ENCODE data around the gene XRCC3. TPM values are rescaled to one million over a fixed set of nuclear protein-coding genes. Genes with fewer than 3 reads are reported as not detected.

XRCC3 gene
- total RNA-seq, 1 donor from 2014 or later = 5.6 TPM

DNA sequence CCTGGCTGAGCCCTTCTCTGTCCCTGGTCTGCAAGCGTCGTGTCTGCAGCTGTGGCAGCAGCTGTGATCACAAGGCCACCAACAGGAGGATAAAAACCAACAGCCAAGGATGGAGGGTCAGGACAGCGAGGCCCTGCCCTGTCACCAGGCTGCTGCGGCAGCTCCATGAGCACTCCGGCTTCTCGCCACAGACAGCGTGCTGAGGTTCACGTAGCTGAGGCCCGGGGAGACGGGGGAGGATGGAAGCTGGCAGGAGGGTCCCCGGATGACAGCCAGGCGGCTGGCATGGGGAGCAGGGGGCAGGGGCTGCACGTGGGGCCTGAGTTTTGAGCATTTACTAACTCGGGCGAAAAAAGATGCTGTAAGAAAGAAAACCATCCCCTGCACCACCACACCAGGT is 5.4 kb downstream of the XRCC3 start:
- H3K27me3 ChIP-seq = no peaks in the 10 kb centered on the region
- no peak overlapping the region for H3K4me3 ChIP-seq
- peaks cover 30% of the 10 kb centered on the region for H3K4me1 ChIP-seq
- H3K36me3 ChIP-seq = no peaks in the 10 kb centered on the region
- ATAC-seq (no peak), DNase-seq (no peak)
- H3K27ac ChIP-seq = no peak overlapping the region
- no peaks in the 10 kb centered on the region for H3K9me3 ChIP-seq
- intact Hi-C loops (cut with DNase I) = no loop called here
- no peak for TF ChIP-seq CTCF (IDR thresholded peaks at IDR 0.05)

GRCh38 chr14:103708750-103709187 is 6.5 kb downstream of the XRCC3 start:
- no peak for DNase-seq
- H3K27ac ChIP-seq = no peak overlapping the region
- intact Hi-C loops (cut with DNase I) = no loop called here
- H3K4me1 ChIP-seq = peaks cover 34% of the 10 kb centered on the region
- no peak for TF ChIP-seq CTCF (IDR thresholded peaks at IDR 0.05)
- ATAC-seq = no peak
- H3K27me3 ChIP-seq = no peaks in the 10 kb centered on the region
- no peak overlapping the region for H3K4me3 ChIP-seq
- H3K36me3 ChIP-seq = peaks cover 5% of the 10 kb centered on the region
- H3K9me3 ChIP-seq = no peaks in the 10 kb centered on the region

GRCh38 chr14:103707329-103708263 is 7.7 kb downstream of the XRCC3 start:
- Histone ChIP-seq H3K9me3 (no peaks in the 10 kb centered on the region), H3K27me3 (no peaks in the 10 kb centered on the region), H3K4me3 (no peak overlapping the region), H3K4me1 (peaks cover 30% of the 10 kb centered on the region), H3K27ac (no peak overlapping the region), H3K36me3 (peaks cover 15% of the 10 kb centered on the region)
- DNase-seq (no peak), ATAC-seq (no peak)
- intact Hi-C loops (cut with DNase I) = no loop called here
- no peak for TF ChIP-seq CTCF (IDR thresholded peaks at IDR 0.05)

GRCh38 chr14:103706551-103707328 is 8.5 kb downstream of the XRCC3 start:
- no peak for TF ChIP-seq CTCF (IDR thresholded peaks at IDR 0.05)
- H3K9me3 ChIP-seq = no peaks in the 10 kb centered on the region
- H3K27ac ChIP-seq = no peak overlapping the region
- no peaks in the 10 kb centered on the region for H3K27me3 ChIP-seq
- H3K4me3 ChIP-seq = no peak overlapping the region
- ATAC-seq = no peak
- peaks cover 23% of the 10 kb centered on the region for H3K36me3 ChIP-seq
- no peak for DNase-seq
- intact Hi-C loops (cut with DNase I) = no loop called here
- peaks cover 23% of the 10 kb centered on the region for H3K4me1 ChIP-seq

- Histone ChIP-seq H3K27me3 (no peaks in the 10 kb centered on the region), H3K27ac (peak overlapping the region; percentile 81), H3K4me3 (no peak overlapping the region), H3K36me3 (peaks cover 34% of the 10 kb centered on the region), H3K9me3 (no peaks in the 10 kb centered on the region), H3K4me1 (peaks cover 19% of the 10 kb centered on the region)
- no peak for TF ChIP-seq CTCF (IDR thresholded peaks at IDR 0.05)
- ATAC-seq = peak; percentile 31
- peak; percentile 72 for DNase-seq
- intact Hi-C loops (cut with DNase I) = no loop called here
Measured at GRCh38 chr14:103705504-103706284, 9.6 kb downstream of the XRCC3 start.
